Transverse colon (tissue), 4 donors: ENCODE results near the gene KLHL17. TPM values are rescaled to one million over a fixed set of nuclear protein-coding genes. Genes with fewer than 3 reads are reported as not detected.

Experiments used
- DNase-seq: peaks from one replicate; pipeline ENCODE4 v3.0.0-alpha.2; 2019
- H3K27ac ChIP-seq, 4 donors: fragments of 200-600 bp; sonication (generic); 2 replicates each; pipeline ENCODE4 v1.5.1; 2016 to 2018; ENCODE audit warnings: inconsistent platforms in 4 of 4
- H3K27me3 ChIP-seq: fragments of 200-600 bp; sonication (generic); 2 replicates; pipeline ENCODE4 v1.5.1; 2017; ENCODE audit warnings: inconsistent platforms
- H3K36me3 ChIP-seq, 4 donors: fragments of 200-600 bp; sonication (generic); 2 replicates each; pipeline ENCODE4 v1.5.1; 2017 to 2019; ENCODE audit warnings: inconsistent platforms in 4 of 4
- H3K4me1 ChIP-seq, 4 donors: fragments of 200-600 bp; sonication (generic); 2 replicates each; pipeline ENCODE4 v1.5.1; 2017 to 2020; ENCODE audit warnings: inconsistent platforms in 4 of 4
- H3K4me3 ChIP-seq, 4 donors: fragments of 200-600 bp; sonication (generic); 1 replicate in 1 of 4; 2 replicates in 3 of 4; pipeline versions ENCODE4 v1.5.1 to v1.6.1; 2017 to 2019; ENCODE audit warnings: inconsistent platforms in 4 of 4
- H3K9me3 ChIP-seq, 2 donors: fragments of 200-600 bp; sonication (generic); 2 replicates each; pipeline ENCODE4 v1.5.1; 2017 to 2019; ENCODE audit warnings: inconsistent platforms in 2 of 2
- EP300 ChIP-seq: sonication (generic); formaldehyde crosslinking; IDR thresholded peaks from one replicate; pipeline ENCODE4 v1.6.1; 2017; ENCODE audit warnings: antibody characterized with exemption, low read depth
- POLR2A ChIP-seq: fragments of 450-650 bp; IDR thresholded peaks from one replicate; pipeline ENCODE4 v1.6.1; 2016; ENCODE audit warnings: antibody characterized with exemption, mild to moderate bottlenecking, moderate library complexity
- POLR2AphosphoS5 ChIP-seq, 3 donors: sonication (generic); formaldehyde crosslinking; IDR thresholded peaks; one replicate each; pipeline ENCODE4 v1.6.1; 2016; ENCODE audit warnings: antibody characterized with exemption in 3 of 3
- WGBS, 2 donors: methylation state at CpG; one replicate each; pipeline ENCODE4 v1.1.5; 2018; ENCODE audit warnings: low coverage in 1 of 2; 5-methylcytosine and 5-hydroxymethylcytosine counted together
- in situ Hi-C, 4 donors: fragments of 200-750 bp; cut with MboI; loops; one replicate each; pipeline versions ENCODE4 v1.15.0 to v1.15.1; 2017; ENCODE audit warnings: low sequenced_read_pairs in 3 of 4, low pct_ligation_motif_present in 1 of 4, low pct_unique_long_range_greater_than_20kb in 1 of 4
- intact Hi-C: fragments of 100-400 bp; cut with DNase I; formaldehyde crosslinking; loops from one replicate; pipeline ENCODE4 v1.15.1; 2023; ENCODE audit warnings: low total_unique reads
- total RNA-seq, 4 donors: library from RNA; depleted of rRNA; stranded (reverse); fragments of >200 nt; gene quantifications; one replicate each; pipeline ENCODE4 v1.1.0, GENCODE V29; 2016
- TF ChIP-seq, protein P1 (sequence below), 5 experiments: fragments of 200-600 bp in 3 of 5; fragments of 450-650 bp in 2 of 5; sonication (generic) in 3 of 5; IDR thresholded peaks; 1 replicate in 2 of 5; 2 replicates in 3 of 5; pipeline ENCODE4 v1.5.1; 2016 to 2017; ENCODE audit warnings: antibody characterized with exemption in 5 of 5, inconsistent platforms in 3 of 5, mild to moderate bottlenecking in 2 of 5, moderate library complexity in 1 of 5

Gene KLHL17
- total RNA-seq, 4 donors from 2014 or later: 10.8 to 26.1 (median 11.4) TPM

DNA sequence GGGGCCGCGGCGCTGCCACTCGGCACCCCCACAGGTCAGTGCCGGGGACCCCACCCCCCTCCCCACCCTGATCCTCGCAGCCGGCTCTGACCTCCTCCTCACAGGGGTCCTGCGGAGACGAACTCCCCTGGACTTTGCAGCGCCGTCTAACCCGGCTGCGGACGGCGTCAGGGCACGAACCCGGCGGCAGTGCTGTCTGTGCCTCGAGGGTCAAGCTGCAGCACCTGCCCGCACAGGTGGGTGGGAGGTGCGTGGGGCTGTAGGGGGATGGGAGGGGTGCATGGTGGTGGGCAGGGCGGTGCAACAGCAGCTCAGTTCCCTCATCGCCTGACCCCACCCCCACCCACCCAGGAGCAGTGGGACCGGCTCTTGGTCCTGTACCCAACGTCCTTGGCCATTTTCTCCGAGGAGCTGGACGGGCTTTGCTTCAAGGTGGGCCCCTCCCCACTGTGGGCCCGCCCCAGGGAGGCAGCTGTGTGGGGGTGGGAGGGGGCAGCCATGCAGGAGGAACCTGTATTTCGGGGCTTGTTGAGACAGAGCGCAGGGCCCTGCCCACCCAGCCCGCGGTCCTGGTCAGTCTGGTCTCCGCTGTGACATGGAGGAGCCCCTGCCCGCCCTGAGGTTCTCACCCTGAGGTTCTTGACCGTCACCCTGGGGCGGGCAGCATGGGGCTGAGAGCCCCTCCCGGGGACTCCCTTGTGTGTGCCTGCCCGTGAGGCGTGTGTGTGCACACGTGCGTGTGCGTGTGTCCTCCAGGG, 10.8 kb downstream of the KLHL17 start:
- intact Hi-C loops: no loop called here
- no peaks in the 10 kb centered on the region for H3K9me3 ChIP-seq
- H3K27ac ChIP-seq: no peak overlapping the region
- WGBS, 2 donors: 49% methylated on average over 34 of the region's 42 CpGs; no CpG with 5 or more reads in 1 of the 2 donors
- TF ChIP-seq POLR2AphosphoS5 (IDR thresholded peaks at IDR 0.05): no peak
- peaks cover 8 to 16% (median 14%) of the 10 kb centered on the region in 4 donors for H3K4me1 ChIP-seq
- H3K27me3 ChIP-seq: peaks cover 73% of the 10 kb centered on the region
- no peaks in the 10 kb centered on the region for H3K36me3 ChIP-seq
- in situ Hi-C loops: no loop called here
- DNase-seq: no peak
- no peak overlapping the region for H3K4me3 ChIP-seq

DNA sequence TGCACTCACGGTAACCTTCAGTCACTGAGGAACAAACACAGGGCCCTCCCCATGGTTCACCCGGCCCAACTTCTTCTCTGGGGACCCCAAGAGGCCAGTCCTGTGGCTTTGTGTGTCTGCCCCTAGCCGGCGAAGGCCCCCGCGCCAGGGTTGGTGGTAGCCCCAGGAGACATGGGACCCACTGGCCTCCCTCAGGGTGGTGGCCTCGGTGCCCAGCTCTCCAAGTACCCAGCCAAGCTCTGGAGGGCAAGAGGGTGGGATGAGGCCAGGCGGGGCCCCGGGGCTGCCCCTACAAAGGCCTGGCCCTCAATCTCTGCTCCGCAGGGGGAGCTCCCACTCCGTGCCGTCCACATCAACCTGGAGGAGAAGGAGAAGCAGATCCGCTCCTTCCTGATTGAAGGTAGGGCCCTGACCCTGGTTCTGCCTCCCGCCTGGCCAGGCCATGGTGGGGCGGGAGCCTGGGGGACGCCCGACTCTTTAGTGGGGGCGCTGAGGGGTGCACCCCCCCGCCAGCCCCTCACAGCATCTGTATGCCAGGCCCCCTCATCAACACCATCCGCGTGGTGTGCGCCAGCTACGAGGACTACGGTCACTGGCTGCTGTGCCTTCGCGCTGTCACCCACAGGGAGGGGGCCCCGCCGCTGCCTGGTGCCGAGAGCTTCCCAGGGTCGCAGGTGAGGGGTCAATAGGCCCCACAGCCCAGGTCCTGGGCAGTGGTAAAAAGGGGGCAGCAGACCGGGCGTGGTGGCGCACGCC, 11.5 kb downstream of the KLHL17 start:
- in situ Hi-C loops: no loop called here

DNA sequence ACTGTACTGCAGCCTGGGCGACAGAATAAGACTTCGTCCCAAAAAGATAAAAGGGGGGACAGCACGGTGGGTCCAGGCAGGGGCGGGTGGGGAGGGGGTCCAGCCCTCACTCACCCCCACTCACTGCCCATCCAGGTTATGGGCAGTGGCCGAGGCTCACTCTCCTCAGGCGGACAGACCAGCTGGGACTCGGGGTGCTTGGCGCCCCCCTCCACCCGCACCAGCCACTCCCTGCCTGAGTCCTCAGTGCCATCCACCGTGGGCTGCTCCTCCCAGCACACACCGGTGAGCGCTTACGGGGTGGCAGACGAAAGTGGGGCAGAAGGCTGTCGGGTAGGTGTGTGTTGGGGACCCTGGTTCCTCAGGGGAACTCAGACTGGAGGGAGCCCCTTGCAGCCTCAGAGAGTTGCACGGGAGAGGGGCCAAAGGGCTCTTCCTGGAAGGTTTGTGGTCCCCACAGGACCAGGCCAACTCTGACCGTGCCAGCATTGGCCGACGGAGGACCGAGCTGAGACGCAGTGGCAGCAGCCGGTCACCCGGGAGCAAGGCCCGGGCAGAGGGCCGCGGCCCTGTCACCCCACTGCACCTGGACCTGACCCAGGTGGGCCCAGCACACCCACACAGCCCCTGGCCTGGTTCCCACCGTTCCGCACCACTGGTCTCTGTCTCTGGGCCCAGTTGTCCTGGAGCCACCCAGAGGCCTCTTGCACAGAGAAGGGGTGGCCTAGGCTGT, 12.5 kb downstream of the KLHL17 start:
- WGBS, 2 donors: 75 to 81% methylated on average over 2 to 27 of the region's 28 CpGs
- Histone ChIP-seq H3K4me1 (peaks cover 0 to 9% (median 7%) of the 10 kb centered on the region in 4 donors), H3K36me3 (no peaks in the 10 kb centered on the region), H3K27ac (no peak overlapping the region), H3K4me3 (no peak overlapping the region), H3K27me3 (peaks cover 68% of the 10 kb centered on the region), H3K9me3 (no peaks in the 10 kb centered on the region)
- in situ Hi-C loops: no loop called here
- DNase-seq: no peak
- intact Hi-C loops: no loop called here
- TF ChIP-seq POLR2AphosphoS5 (IDR thresholded peaks at IDR 0.05) (no peak), EP300 (no peak), POLR2A (no peak)
- TF ChIP-seq, protein P1, sequence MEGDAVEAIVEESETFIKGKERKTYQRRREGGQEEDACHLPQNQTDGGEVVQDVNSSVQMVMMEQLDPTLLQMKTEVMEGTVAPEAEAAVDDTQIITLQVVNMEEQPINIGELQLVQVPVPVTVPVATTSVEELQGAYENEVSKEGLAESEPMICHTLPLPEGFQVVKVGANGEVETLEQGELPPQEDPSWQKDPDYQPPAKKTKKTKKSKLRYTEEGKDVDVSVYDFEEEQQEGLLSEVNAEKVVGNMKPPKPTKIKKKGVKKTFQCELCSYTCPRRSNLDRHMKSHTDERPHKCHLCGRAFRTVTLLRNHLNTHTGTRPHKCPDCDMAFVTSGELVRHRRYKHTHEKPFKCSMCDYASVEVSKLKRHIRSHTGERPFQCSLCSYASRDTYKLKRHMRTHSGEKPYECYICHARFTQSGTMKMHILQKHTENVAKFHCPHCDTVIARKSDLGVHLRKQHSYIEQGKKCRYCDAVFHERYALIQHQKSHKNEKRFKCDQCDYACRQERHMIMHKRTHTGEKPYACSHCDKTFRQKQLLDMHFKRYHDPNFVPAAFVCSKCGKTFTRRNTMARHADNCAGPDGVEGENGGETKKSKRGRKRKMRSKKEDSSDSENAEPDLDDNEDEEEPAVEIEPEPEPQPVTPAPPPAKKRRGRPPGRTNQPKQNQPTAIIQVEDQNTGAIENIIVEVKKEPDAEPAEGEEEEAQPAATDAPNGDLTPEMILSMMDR (IDR thresholded peaks at IDR 0.05): no peak

More for the DNA sequence above, 11.5 kb downstream of the KLHL17 start:
- 73% methylated on average over 28 of the region's 34 CpGs; no CpG with 5 or more reads in 1 of the 2 donors for WGBS, 2 donors
- no peak overlapping the region for H3K4me3 ChIP-seq
- H3K9me3 ChIP-seq: no peaks in the 10 kb centered on the region
- no peaks in the 10 kb centered on the region for H3K36me3 ChIP-seq
- no peak overlapping the region for H3K27ac ChIP-seq
- intact Hi-C loops: no loop called here
- peaks cover 5 to 14% (median 12%) of the 10 kb centered on the region in 4 donors for H3K4me1 ChIP-seq
- TF ChIP-seq POLR2A (no peak), EP300 (no peak)
- peaks cover 75% of the 10 kb centered on the region for H3K27me3 ChIP-seq
- no peak for DNase-seq

DNA sequence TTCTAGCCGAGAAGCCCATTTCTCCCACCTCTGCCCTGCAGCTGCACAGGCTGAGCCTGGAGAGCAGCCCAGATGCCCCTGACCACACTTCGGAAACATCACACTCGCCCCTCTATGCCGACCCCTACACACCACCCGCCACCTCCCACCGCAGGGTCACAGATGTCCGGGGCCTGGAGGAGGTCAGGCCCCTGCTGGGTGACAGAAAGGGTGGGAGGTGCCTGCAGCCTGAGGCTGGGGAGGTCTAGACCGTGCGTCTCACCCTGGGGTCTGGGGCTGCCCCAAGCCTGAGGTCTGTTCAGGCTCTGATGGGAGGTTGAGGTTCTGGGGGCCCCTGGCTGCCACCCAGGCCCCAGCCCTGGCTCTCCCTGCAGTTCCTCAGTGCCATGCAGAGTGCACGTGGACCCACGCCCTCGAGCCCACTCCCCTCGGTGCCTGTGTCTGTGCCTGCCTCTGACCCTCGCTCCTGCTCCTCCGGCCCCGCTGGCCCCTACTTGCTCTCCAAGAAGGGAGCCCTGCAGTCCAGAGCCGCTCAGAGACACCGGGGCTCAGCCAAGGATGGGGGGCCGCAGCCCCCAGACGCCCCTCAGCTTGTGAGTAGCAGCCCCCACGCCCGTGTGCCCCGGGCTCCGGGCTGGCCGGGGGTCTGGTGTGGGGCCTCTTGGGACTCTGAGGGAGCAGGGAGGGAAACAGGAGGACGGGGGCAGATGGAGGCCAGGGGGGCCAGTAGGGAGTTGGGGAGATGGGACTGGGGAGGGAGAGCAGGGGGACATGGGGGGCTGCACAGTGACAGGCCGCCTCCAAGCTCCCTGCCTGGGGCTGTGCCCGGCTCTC, 13.3 kb downstream of the KLHL17 start:
- no peak overlapping the region for H3K27ac ChIP-seq
- WGBS, 2 donors: 82% methylated on average over 28 of the region's 28 CpGs; no CpG with 5 or more reads in 1 of the 2 donors
- in situ Hi-C loops (no loop called here), intact Hi-C loops (no loop called here)
- peaks cover 61% of the 10 kb centered on the region for H3K27me3 ChIP-seq
- no peak overlapping the region for H3K4me3 ChIP-seq
- no peak for TF ChIP-seq POLR2A
- H3K36me3 ChIP-seq: no peaks in the 10 kb centered on the region
- peaks cover 0 to 9% (median 7%) of the 10 kb centered on the region in 4 donors for H3K4me1 ChIP-seq
- no peaks in the 10 kb centered on the region for H3K9me3 ChIP-seq
- DNase-seq: no peak

DNA sequence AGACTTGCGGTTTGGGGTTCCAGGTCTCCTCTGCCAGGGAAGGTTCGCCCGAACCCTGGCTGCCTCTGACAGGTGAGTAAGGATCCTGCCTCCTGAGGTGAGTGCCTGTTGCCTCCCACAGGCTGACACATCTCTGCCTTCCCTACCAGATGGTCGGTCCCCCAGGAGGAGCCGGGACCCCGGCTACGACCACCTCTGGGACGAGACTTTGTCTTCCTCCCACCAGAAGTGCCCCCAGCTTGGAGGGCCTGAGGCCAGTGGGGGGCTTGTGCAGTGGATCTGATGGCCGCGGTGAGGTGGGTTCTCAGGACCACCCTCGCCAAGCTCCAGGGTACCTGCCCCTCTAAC, 13.9 kb downstream of the KLHL17 start:
- no peak for DNase-seq
- peaks cover 58% of the 10 kb centered on the region for H3K27me3 ChIP-seq
- in situ Hi-C loops: no loop called here
- peaks cover 0 to 9% (median 7%) of the 10 kb centered on the region in 4 donors for H3K4me1 ChIP-seq
- no peaks in the 10 kb centered on the region for H3K36me3 ChIP-seq
- no peak overlapping the region for H3K27ac ChIP-seq
- H3K4me3 ChIP-seq: no peak overlapping the region
- H3K9me3 ChIP-seq: no peaks in the 10 kb centered on the region
- TF ChIP-seq POLR2AphosphoS5 (IDR thresholded peaks at IDR 0.05): no peak
- 92% methylated on average over 10 of the region's 11 CpGs; no CpG with 5 or more reads in 1 of the 2 donors for WGBS, 2 donors
- intact Hi-C loops: no loop called here
